NCI-H446 treated with DMSO at 0.1 percent for 48 hours (cell line): Measurements from ENCODE around the gene MRGPRF.

Experiments used
- DNase-seq: peaks from one replicate; lab custom pipeline; 2025; lab: John Stamatoyannopoulos, UW

Gene MRGPRF

GRCh38 chr11:69050592-69051380 is 37.7 kb upstream of the MRGPRF start:
- no peak for DNase-seq

- DNase-seq, result no peak
These were observed 36.4 kb upstream of the MRGPRF start for GRCh38 chr11:69049490-69049867.

- DNase-seq, result peak; percentile 87
These were observed 35.8 kb upstream of the MRGPRF start, which contains the start of gene TPCN2 for GRCh38 chr11:69048694-69049489. Gene TPCN2 (plus strand): TSS chr11:69048932. CDS start chr11:69048998, 66 bp downstream.

GRCh38 chr11:69048031-69048693 is 35.1 kb upstream of the MRGPRF start:
- DNase-seq, result no peak

- DNase-seq, result peak; percentile 14
These were observed 31.3 kb upstream of the MRGPRF start for GRCh38 chr11:69044111-69045013.

GRCh38 chr11:69041516-69041915 is 28.5 kb upstream of the MRGPRF start:
- no peak for DNase-seq

- DNase-seq, result no peak
These were observed 27.7 kb upstream of the MRGPRF start for GRCh38 chr11:69040581-69041260.

GRCh38 chr11:69040051-69040450 is 27.0 kb upstream of the MRGPRF start:
- DNase-seq, result no peak

GRCh38 chr11:69039501-69039900 is 26.5 kb upstream of the MRGPRF start:
- no peak for DNase-seq

- DNase-seq, result no peak
These were observed 24.5 kb upstream of the MRGPRF start for GRCh38 chr11:69037544-69037943.

GRCh38 chr11:69037074-69037473 is 24.0 kb upstream of the MRGPRF start:
- DNase-seq, result no peak

GRCh38 chr11:69035946-69036340 is 22.9 kb upstream of the MRGPRF start:
- DNase-seq, result no peak

- DNase-seq, result no peak
These were observed 22.3 kb upstream of the MRGPRF start for GRCh38 chr11:69035150-69035945.

GRCh38 chr11:69034123-69034867 is 21.2 kb upstream of the MRGPRF start:
- no peak for DNase-seq

- DNase-seq, result no peak
These were observed 20.4 kb upstream of the MRGPRF start for GRCh38 chr11:69033431-69033830.

GRCh38 chr11:69032833-69033232 is 19.8 kb upstream of the MRGPRF start:
- no peak for DNase-seq

- DNase-seq, result no peak
These were observed 17.3 kb upstream of the MRGPRF start for GRCh38 chr11:69030301-69030700.

GRCh38 chr11:69027704-69028372 is 14.8 kb upstream of the MRGPRF start:
- DNase-seq, result no peak

GRCh38 chr11:69024509-69024908 is 11.5 kb upstream of the MRGPRF start:
- DNase-seq, result no peak
